NK-92 (cell line): ENCODE measurements around the gene RABEPK.
"Not testable (repeated sequence)": the region's sequence is repeated elsewhere in the genome, so short reads cannot be mapped to it uniquely, and the experiment has no call there.

Source experiments
- DNase-seq: peaks from one replicate; lab custom pipeline; 2025; ENCODE audit not compliant: unreplicated experiment; lab: John Stamatoyannopoulos, UW

The RABEPK gene

GRCh38 chr9:125241863-125242739 is 41.8 kb downstream of the RABEPK start:
- no peak for DNase-seq

- no peak for DNase-seq
Measured at GRCh38 chr9:125243792-125244260, 43.5 kb downstream of the RABEPK start.

GRCh38 chr9:125246261-125246667 is 45.9 kb downstream of the RABEPK start:
- no peak for DNase-seq

- no peak for DNase-seq
Measured at GRCh38 chr9:125254231-125254630, 53.9 kb downstream of the RABEPK start.

GRCh38 chr9:125255781-125256391 is 55.5 kb downstream of the RABEPK start:
- DNase-seq = no peak

GRCh38 chr9:125258160-125258785 is 57.9 kb downstream of the RABEPK start:
- no peak for DNase-seq

GRCh38 chr9:125258832-125259534 is 58.6 kb downstream of the RABEPK start:
- DNase-seq = no peak

GRCh38 chr9:125260561-125260960 is 60.2 kb downstream of the RABEPK start:
- no peak for DNase-seq

GRCh38 chr9:125261501-125262293 is 61.4 kb downstream of the RABEPK start, which contains the start of gene GAPVD1:
Gene GAPVD1 (plus strand): TSS chr9:125261826. CDS start chr9:125298922, 37,096 bp downstream.
- DNase-seq = no peak

- DNase-seq = no peak
Measured at GRCh38 chr9:125262294-125262991, 62.1 kb downstream of the RABEPK start.

GRCh38 chr9:125264068-125264467 is 63.7 kb downstream of the RABEPK start:
- not testable (repeated sequence) for DNase-seq

GRCh38 chr9:125268394-125269013 is 68.2 kb downstream of the RABEPK start:
- DNase-seq = no peak

GRCh38 chr9:125269014-125269397 is 68.7 kb downstream of the RABEPK start:
- no peak for DNase-seq

- no peak for DNase-seq
Measured at GRCh38 chr9:125271081-125271480, 70.7 kb downstream of the RABEPK start.

GRCh38 chr9:125272697-125273096 is 72.4 kb downstream of the RABEPK start:
- DNase-seq = no peak

- DNase-seq = no peak
Measured at GRCh38 chr9:125276771-125277170, 76.4 kb downstream of the RABEPK start.

- no peak for DNase-seq
Measured at GRCh38 chr9:125277411-125277810, 77.1 kb downstream of the RABEPK start.

- no peak for DNase-seq
Measured at GRCh38 chr9:125280945-125281344, 80.6 kb downstream of the RABEPK start.
